ENCODE data around the gene SCARF1. TPM values are rescaled to one million over a fixed set of nuclear protein-coding genes. Genes with fewer than 3 reads are reported as not detected.

Gene SCARF1
- total RNA-seq, 1 experiment from 2014 or later = 2.2 TPM

- Histone ChIP-seq H3F3A (ENCODE audit: insufficient read depth, low read depth) (peaks cover 31% of the 10 kb centered on the region), H3K36me3 (ENCODE audit: low read depth) (no peaks in the 10 kb centered on the region), H3K27ac (no peak overlapping the region), H3K4me3 (no peak overlapping the region), H3K4me2 (no peak overlapping the region), H4K20me1 (ENCODE audit: insufficient read depth) (no peaks in the 10 kb centered on the region), H3K4me1 (replicated peaks; ENCODE audit: insufficient read depth) (peaks cover 8% of the 10 kb centered on the region; the same call in 1 of the 2 replicates), H3K27me3 (ENCODE audit: insufficient read depth, low read depth) (no peaks in the 10 kb centered on the region), H3K79me2 (ENCODE audit: low read depth) (no peaks in the 10 kb centered on the region), H3K9me2 (ENCODE audit: insufficient read depth) (no peaks in the 10 kb centered on the region), H3K9me3 (ENCODE audit: insufficient read depth, low read depth) (no peaks in the 10 kb centered on the region), H2AFZ (no peak overlapping the region)
- POLR2A ChIA-PET (ENCODE audit: unreplicated experiment) = interaction anchor here (0.6 kb wide), 1 partner anchor 19 kb away, joined by 4 read pairs; the partner anchor contains the start of gene RILP
- CTCF ChIA-PET = interaction anchor here (0.6 to 1.9 kb wide), 5 partner anchors 11 to 260 kb away, joined by 3 to 13 read pairs (median 7); no protein-coding TSS in a partner anchor
- DNase-seq = no peak
- no TSS peak for BruUV-seq (replicated peaks)
- intact Hi-C loops (cut with micrococcal nuclease; ENCODE audit: unreplicated experiment) = loop anchor here (1.0 kb wide), 1 partner anchor 56 kb away; no protein-coding TSS in a partner anchor
- no peak for TF ChIP-seq CTCF (conservative IDR thresholded peaks at IDR 0.05)
- TF ChIP-seq EZH2 (IDR thresholded peaks at IDR 0.05; ENCODE audit: low read depth) = no peak
Observed at GRCh38 chr17:1630662-1631061, 14.9 kb downstream of the SCARF1 start.

- DNase-seq = peak in 1 of 2 experiments; percentile 75
- BruUV-seq (replicated peaks) = no TSS peak
- Histone ChIP-seq H3K27me3 (ENCODE audit: insufficient read depth, low read depth) (no peaks in the 10 kb centered on the region), H3K79me2 (ENCODE audit: low read depth) (no peaks in the 10 kb centered on the region), H3K36me3 (ENCODE audit: low read depth) (no peaks in the 10 kb centered on the region), H3K9me3 (ENCODE audit: insufficient read depth, low read depth) (no peaks in the 10 kb centered on the region), H3K4me1 (replicated peaks; ENCODE audit: insufficient read depth) (peaks cover 8% of the 10 kb centered on the region; the same call in 1 of the 2 replicates), H3K4me3 (peak overlapping the region; percentile 74), H4K20me1 (ENCODE audit: insufficient read depth) (no peaks in the 10 kb centered on the region), H2AFZ (peak overlapping the region; percentile 89), H3F3A (ENCODE audit: insufficient read depth, low read depth) (peaks cover 31% of the 10 kb centered on the region), H3K4me2 (peak overlapping the region; percentile 94), H3K27ac (no peak overlapping the region), H3K9me2 (ENCODE audit: insufficient read depth) (no peaks in the 10 kb centered on the region)
- peak; percentile 73 for TF ChIP-seq CTCF (conservative IDR thresholded peaks at IDR 0.05)
- TF ChIP-seq EZH2 (IDR thresholded peaks at IDR 0.05; ENCODE audit: low read depth) = no peak
- ChIA-PET CTCF (interaction anchor here (0.6 to 1.9 kb wide), 4 partner anchors 30 to 260 kb away, joined by 3 to 13 read pairs (median 6); partner anchors contain the start of gene PITPNA), POLR2A (ENCODE audit: unreplicated experiment) (interaction anchor here (0.6 kb wide), 1 partner anchor 20 kb away, joined by 4 read pairs; the partner anchor contains the start of gene RILP)
- intact Hi-C loops (cut with micrococcal nuclease; ENCODE audit: unreplicated experiment) = loop anchor here (1.0 to 5.0 kb wide), 3 partner anchors 55 to 352 kb away; partner anchors contain the start of genes INPP5K and TRARG1
Observed at GRCh38 chr17:1629504-1630310, 15.8 kb downstream of the SCARF1 start.

GRCh38 chr17:1628856-1629503 lies 16.6 kb downstream of the SCARF1 start:
- no TSS peak for BruUV-seq (replicated peaks)
- Histone ChIP-seq H3F3A (ENCODE audit: insufficient read depth, low read depth) (peaks cover 31% of the 10 kb centered on the region), H3K9me3 (ENCODE audit: insufficient read depth, low read depth) (no peaks in the 10 kb centered on the region), H3K27me3 (ENCODE audit: insufficient read depth, low read depth) (no peaks in the 10 kb centered on the region), H3K4me3 (peak overlapping the region; percentile 74), H3K36me3 (ENCODE audit: low read depth) (no peaks in the 10 kb centered on the region), H4K20me1 (ENCODE audit: insufficient read depth) (no peaks in the 10 kb centered on the region), H2AFZ (peak overlapping the region; percentile 89), H3K27ac (no peak overlapping the region), H3K79me2 (ENCODE audit: low read depth) (no peaks in the 10 kb centered on the region), H3K9me2 (ENCODE audit: insufficient read depth) (no peaks in the 10 kb centered on the region), H3K4me1 (replicated peaks; ENCODE audit: insufficient read depth) (peaks cover 8% of the 10 kb centered on the region; the same call in 1 of the 2 replicates), H3K4me2 (peak overlapping the region; percentile 94)
- no peak for TF ChIP-seq EZH2 (IDR thresholded peaks at IDR 0.05; ENCODE audit: low read depth)
- no peak for TF ChIP-seq CTCF (conservative IDR thresholded peaks at IDR 0.05)
- POLR2A ChIA-PET (ENCODE audit: unreplicated experiment) = no interaction called here
- CTCF ChIA-PET = interaction anchor here (0.6 to 1.9 kb wide), 6 partner anchors 11 to 125 kb away, joined by 3 to 13 read pairs (median 4); partner anchors contain the start of gene PITPNA
- peak; percentile 74 to 91 for DNase-seq
- intact Hi-C loops (cut with micrococcal nuclease; ENCODE audit: unreplicated experiment) = loop anchor here (1.0 to 5.0 kb wide), 3 partner anchors 113 to 370 kb away; partner anchors contain the start of genes INPP5K and TRARG1
